HepG2 (cell line): ENCODE data around the gene HCFC2. TPM values are rescaled to one million over a fixed set of nuclear protein-coding genes. Genes with fewer than 3 reads are reported as not detected.

Experiments
- ATAC-seq: fragments of 200-7000 bp; cut with Tn5 transposase; 3 replicates; pipeline ENCODE4 v1.9.1; 2020; ENCODE audit warnings: mild to moderate bottlenecking, moderate library complexity
- BruUV-seq: library from RNA; stranded (reverse); fragments of 400-500 nt; replicated peaks from 2 replicates; lab custom pipeline; 2021; lab: Mats Ljungman, UMichigan
- CTCF ChIA-PET: fragments of 300-600 bp; formaldehyde crosslinking; extraction: SDS; loops from one replicate; lab custom pipeline; 2021; ENCODE audit warnings: low total read pairs, inconsistent platforms, low intra/inter-chr PET ratio; lab: Yijun Ruan, JAX
- POLR2A ChIA-PET: fragments of 350-600 bp; sonication (Branson Sonifier 250); formaldehyde crosslinking; loops from one replicate; lab custom pipeline; 2020; ENCODE audit warnings: antibody characterized with exemption, inconsistent platforms; lab: Yijun Ruan, JAX
- DNase-seq: peaks from one replicate; pipeline ENCODE4 v3.0.0-alpha.2; 2015; ENCODE audit warnings: low spot score
- FAIRE-seq: peaks from 3 replicates; lab custom pipeline; 2011; peaks lifted over from hg19 to GRCh38; lab: Jason Lieb, UNC
- H2AFZ ChIP-seq: one replicate; pipeline ENCODE4 v1.6.1; 2011; ENCODE audit warnings: low read length, inconsistent platforms
- H3K27ac ChIP-seq: fragments of 300-600 bp; 3 replicates; pipeline ENCODE4 v1.8.0; 2011; ENCODE audit warnings: mixed run types, mild to moderate bottlenecking, mixed read lengths, low read length, inconsistent platforms; ENCODE audit not compliant: insufficient read depth; ENCODE audit errors: extremely low read length
- H3K27me3 ChIP-seq, 2 experiments: fragments of 200-600 bp in 1 of 2; 2 replicates in 1 of 2; 3 replicates in 1 of 2; pipeline versions ENCODE4 v1.6.0 to v1.8.0; 2011; ENCODE audit warnings: low read length in 2 of 2, mild to moderate bottlenecking in 2 of 2, moderate library complexity in 2 of 2, inconsistent platforms in 1 of 2; ENCODE audit not compliant: insufficient read depth in 2 of 2, control insufficient read depth in 1 of 2
- H3K36me3 ChIP-seq, 2 experiments: fragments of 200-600 bp in 1 of 2; replicated peaks in 1 of 2; 2 replicates in 1 of 2; 3 replicates in 1 of 2; pipeline versions ENCODE4 v1.5.1 to v1.8.0; 2011; ENCODE audit warnings: low read length in 2 of 2, inconsistent platforms in 1 of 2; ENCODE audit not compliant: insufficient read depth in 2 of 2, control insufficient read depth in 1 of 2
- H3K4me1 ChIP-seq: 2 replicates; pipeline ENCODE4 v1.5.1; 2012; ENCODE audit warnings: low read length, inconsistent platforms; ENCODE audit not compliant: insufficient read depth
- H3K4me2 ChIP-seq: 2 replicates; pipeline ENCODE4 v1.6.0; 2011; ENCODE audit warnings: low read depth, low read length, inconsistent platforms
- H3K4me3 ChIP-seq, 3 experiments: fragments of 200-600 bp in 1 of 3; sonication (generic), shearing (Covaris generic) in 1 of 3; replicated peaks in 1 of 3; 2 replicates each; pipeline ENCODE4 v1.5.1; 2011 to 2016; ENCODE audit warnings: low read length in 3 of 3, inconsistent platforms in 2 of 3, low read depth in 2 of 3, mild to moderate bottlenecking in 2 of 3, control low read depth in 1 of 3, mixed read lengths in 1 of 3; ENCODE audit not compliant: insufficient read depth in 1 of 3
- H3K79me2 ChIP-seq: one replicate; pipeline ENCODE4 v1.6.1; 2011; ENCODE audit warnings: low read length, inconsistent platforms; ENCODE audit not compliant: insufficient read depth
- H3K9ac ChIP-seq: 2 replicates; pipeline ENCODE4 v1.6.0; 2011; ENCODE audit warnings: mild to moderate bottlenecking, low read depth, low read length, inconsistent platforms; ENCODE audit not compliant: insufficient read depth
- H3K9me3 ChIP-seq: 2 replicates; pipeline ENCODE4 v1.5.1; 2012; ENCODE audit warnings: mild to moderate bottlenecking, low read length
- H4K20me1 ChIP-seq: 2 replicates; pipeline ENCODE4 v1.6.0; 2011; ENCODE audit warnings: inconsistent platforms, mild to moderate bottlenecking, low read length, moderate library complexity; ENCODE audit not compliant: insufficient read depth
- ARNT ChIP-seq: fragments of 450-650 bp; IDR thresholded peaks from 2 replicates; pipeline ENCODE4 v1.6.1; 2017
- KMT2A ChIP-seq: sonication (generic); formaldehyde crosslinking; IDR thresholded peaks from 2 replicates; pipeline ENCODE4 v1.4.0; 2020; ENCODE audit warnings: missing genetic modification reagents
- MBNL3 ChIP-seq: fragments of 250-450 bp; sonication (Bioruptor Pico); conservative IDR thresholded peaks from 2 replicates; pipeline ENCODE4 v1.8.0; 2022; ENCODE audit warnings: mild to moderate bottlenecking, inconsistent platforms
- PRPF4 ChIP-seq: fragments of 200-400 bp; formaldehyde crosslinking; IDR thresholded peaks from 2 replicates; pipeline ENCODE4 v1.6.1; 2016; ENCODE audit warnings: low read length, low read depth; ENCODE audit not compliant: poor library complexity, severe bottlenecking
- RAD21 ChIP-seq: fragments of 450-650 bp; formaldehyde crosslinking; IDR thresholded peaks from 2 replicates; pipeline ENCODE4 v1.5.0; 2020; ENCODE audit warnings: mild to moderate bottlenecking
- TAF1 ChIP-seq: sonication (generic); formaldehyde crosslinking; IDR thresholded peaks from 2 replicates; pipeline ENCODE4 v1.4.0; 2020; ENCODE audit warnings: missing genetic modification reagents
- ZC3H4 ChIP-seq: sonication (generic); formaldehyde crosslinking; IDR thresholded peaks from 2 replicates; pipeline ENCODE4 v1.4.0; 2020; ENCODE audit warnings: missing genetic modification reagents, borderline replicate concordance
- ZKSCAN1 ChIP-seq: fragments of 150-350 bp; IDR thresholded peaks from 2 replicates; pipeline ENCODE4 v1.6.1; 2014; ENCODE audit warnings: low read length
- ZNF614 ChIP-seq: IDR thresholded peaks from 2 replicates; pipeline ENCODE4 v1.6.1; 2018; ENCODE audit warnings: missing biosample characterization, missing genetic modification reagents, inconsistent platforms, borderline replicate concordance
- WGBS: methylation state at CpG from one replicate; pipeline ENCODE4 v1.1.6; 2017; ENCODE audit warnings: low lambda C conversion rate; 5-methylcytosine and 5-hydroxymethylcytosine counted together
- in situ Hi-C: cut with HindIII; loops from 2 replicates; pipeline ENCODE4 v1.10.0; 2017; ENCODE audit warnings: low pct_unique_long_range_greater_than_20kb; ENCODE audit not compliant: extremely low pct_ligation_motif_present
- intact Hi-C: fragments of 100-400 bp; cut with micrococcal nuclease; formaldehyde crosslinking; loops from one replicate; pipeline ENCODE4 v1.10.0; 2022; ENCODE audit not compliant: unreplicated experiment
- polyA plus RNA-seq, 8 experiments: library from polyadenylated mRNA; depleted of rRNA in 3 of 8; stranded (reverse) in 7 of 8; unstranded in 1 of 8; fragments of >200 nt; fragmentation: Illumina TruSeq in 4 of 8; extraction: Trizol in 4 of 8; gene quantifications; 2 replicates each; pipeline versions ENCODE4 v1.2.1 to v1.2.3, GENCODE V29; 2011 to 2016; ENCODE audit warnings: low read depth in 4 of 8, missing spikeins in 1 of 8, mixed read lengths in 1 of 8; ENCODE audit not compliant: insufficient read depth in 1 of 8
- total RNA-seq, 5 experiments: library from RNA; depleted of rRNA; stranded (reverse); fragments of >200 nt; fragmentation: Illumina TruSeq; extraction: Trizol; gene quantifications; 2 replicates each; pipeline ENCODE4 v1.2.3, GENCODE V29; 2016; ENCODE audit warnings: low read depth in 1 of 5

HCFC2 gene
- total and polyA plus RNA-seq, 2 of the 13 experiments (the other 11 are each of a cell fraction or from before 2014, with no cell fraction given): 3.7 to 4.9 TPM

GRCh38 chr12:104142543-104142942 lies 78.2 kb downstream of the HCFC2 start:
- H3K4me2 ChIP-seq: no peak overlapping the region
- no peak for ATAC-seq
- WGBS: 46% methylated on average over 2 of the region's 2 CpGs
- no TSS peak for BruUV-seq
- no peak overlapping the region for H3K9ac ChIP-seq
- no peaks in the 10 kb centered on the region for H3K9me3 ChIP-seq
- H3K4me3 ChIP-seq: no peak overlapping the region
- no peaks in the 10 kb centered on the region for H3K36me3 ChIP-seq
- H3K27me3 ChIP-seq: peaks cover 0 to 8% of the 10 kb centered on the region in 2 experiments; a peak in 2 of 5 replicates
- H3K27ac ChIP-seq: no peak overlapping the region
- no peak for DNase-seq
- no peak for FAIRE-seq
- H4K20me1 ChIP-seq: no peaks in the 10 kb centered on the region
- H2AFZ ChIP-seq: no peak overlapping the region
- POLR2A ChIA-PET: no interaction called here
- CTCF ChIA-PET: no interaction called here
- in situ Hi-C loops: no loop called here
- no peak for TF ChIP-seq ZC3H4 (CRISPR knock-in tag)
- no peak for TF ChIP-seq RAD21 (CRISPR knock-in tag)
- TF ChIP-seq MBNL3: no peak
- TF ChIP-seq ZKSCAN1: no peak
- TF ChIP-seq PRPF4: no peak
- no peak for TF ChIP-seq TAF1 (CRISPR knock-in tag)
- no peak for TF ChIP-seq KMT2A (CRISPR knock-in tag)
- no peak for TF ChIP-seq ZNF614 (CRISPR knock-in tag)
- intact Hi-C loops: no loop called here
- H3K4me1 ChIP-seq: peaks cover 9% of the 10 kb centered on the region
- no peaks in the 10 kb centered on the region for H3K79me2 ChIP-seq

- ATAC-seq: no peak
- ChIA-PET POLR2A (no interaction called here), CTCF (no interaction called here)
- Histone ChIP-seq H3K27me3 (peaks cover 0 to 8% of the 10 kb centered on the region in 2 experiments; a peak in 2 of 5 replicates), H4K20me1 (no peaks in the 10 kb centered on the region), H3K9ac (no peak overlapping the region), H2AFZ (no peak overlapping the region), H3K9me3 (no peaks in the 10 kb centered on the region), H3K4me3 (no peak overlapping the region), H3K36me3 (no peaks in the 10 kb centered on the region), H3K27ac (no peak overlapping the region), H3K4me2 (no peak overlapping the region), H3K79me2 (no peaks in the 10 kb centered on the region), H3K4me1 (peaks cover 9% of the 10 kb centered on the region)
- FAIRE-seq: no peak
- intact Hi-C loops: no loop called here
- no TSS peak for BruUV-seq
- in situ Hi-C loops: no loop called here
- TF ChIP-seq ARNT: no peak
- TF ChIP-seq ZKSCAN1: peak; percentile 65; the same call in 1 of the 2 replicates
- no peak for DNase-seq
Observed at GRCh38 chr12:104143002-104143401, 78.7 kb downstream of the HCFC2 start.
